WTC11 (cell line): ENCODE results near the gene ARHGAP18. TPM values are rescaled to one million over a fixed set of nuclear protein-coding genes. Genes with fewer than 3 reads are reported as not detected.

Experiments
- ATAC-seq: fragments of 200-7000 bp; cut with Tn5 transposase; 2 replicates; pipeline ENCODE4 v1.10.0; 2021; ENCODE audit warnings: mild to moderate bottlenecking, moderate library complexity
- CTCF ChIA-PET: fragments of 300-600 bp; sonication (Branson Sonifier 250); formaldehyde crosslinking; loops from one replicate; lab custom pipeline; 2021; ENCODE audit warnings: antibody characterized with exemption; lab: Charles Lee
- POLR2A ChIA-PET: fragments of 350-600 bp; sonication (Branson Sonifier 250); formaldehyde crosslinking; loops from one replicate; lab custom pipeline; 2021; ENCODE audit warnings: antibody characterized with exemption; lab: Charles Lee
- DNase-seq: peaks from one replicate; pipeline ENCODE4 v3.0.0; 2021; ENCODE audit warnings: low spot score
- H3K27ac Mint-ChIP-seq: 2 replicates; pipeline ENCODE4 v1.8.0; 2021; ENCODE audit warnings: mixed read lengths
- H3K27me3 Mint-ChIP-seq: 2 replicates; pipeline ENCODE4 v1.8.0; 2021; ENCODE audit warnings: low read depth, mild to moderate bottlenecking, moderate library complexity, mixed read lengths
- H3K36me3 Mint-ChIP-seq: 2 replicates; pipeline ENCODE4 v1.8.0; 2021; ENCODE audit warnings: mixed read lengths
- H3K4me1 Mint-ChIP-seq: 2 replicates; pipeline ENCODE4 v1.8.0; 2022; ENCODE audit warnings: mixed read lengths
- H3K4me3 Mint-ChIP-seq: 2 replicates; pipeline ENCODE4 v1.8.0; 2021; ENCODE audit warnings: mild to moderate bottlenecking, moderate library complexity, mixed read lengths
- H3K9me3 Mint-ChIP-seq: 2 replicates; pipeline ENCODE4 v1.8.0; 2021; ENCODE audit warnings: mixed read lengths
- ARID4B ChIP-seq: sonication (generic); formaldehyde crosslinking; IDR thresholded peaks from 2 replicates; pipeline ENCODE4 v1.8.0; 2023; ENCODE audit warnings: missing genetic modification reagents, mild to moderate bottlenecking, borderline replicate concordance
- CTCF ChIP-seq: fragments of 200-600 bp; IDR thresholded peaks from 2 replicates; pipeline ENCODE4 v1.8.0; 2022; ENCODE audit warnings: antibody characterized with exemption
- E2F1 ChIP-seq: sonication (generic); formaldehyde crosslinking; IDR thresholded peaks from 2 replicates; pipeline ENCODE4 v1.8.0; 2022; ENCODE audit warnings: mild to moderate bottlenecking, missing genetic modification reagents
- EMX1 ChIP-seq: fragments of 250-450 bp; sonication (Bioruptor Pico); IDR thresholded peaks from 2 replicates; pipeline ENCODE4 v1.8.0; 2021; ENCODE audit warnings: mild to moderate bottlenecking
- ERG ChIP-seq: fragments of 250-450 bp; sonication (Bioruptor Pico); IDR thresholded peaks from 2 replicates; pipeline ENCODE4 v1.8.0; 2021; ENCODE audit warnings: mild to moderate bottlenecking
- FOXP1 ChIP-seq: sonication (generic); formaldehyde crosslinking; IDR thresholded peaks from 2 replicates; pipeline ENCODE4 v1.8.0; 2022; ENCODE audit warnings: missing genetic modification reagents, mild to moderate bottlenecking, moderate library complexity, borderline replicate concordance
- IRF1 ChIP-seq: sonication (generic); formaldehyde crosslinking; IDR thresholded peaks from 2 replicates; pipeline ENCODE4 v1.8.0; 2023; ENCODE audit warnings: missing genetic modification reagents
- NFYB ChIP-seq: sonication (generic); formaldehyde crosslinking; conservative IDR thresholded peaks from 2 replicates; pipeline ENCODE4 v1.8.0; 2022; ENCODE audit warnings: low read depth, missing genetic modification reagents
- RELA ChIP-seq: sonication (generic); formaldehyde crosslinking; IDR thresholded peaks from 2 replicates; pipeline ENCODE4 v1.8.1; 2022; ENCODE audit warnings: missing genetic modification reagents, mild to moderate bottlenecking, borderline replicate concordance
- SOX15 ChIP-seq: fragments of 250-450 bp; sonication (Bioruptor Pico); IDR thresholded peaks from 2 replicates; pipeline ENCODE4 v1.9.0; 2021; ENCODE audit warnings: mild to moderate bottlenecking
- TCF7 ChIP-seq: sonication (generic); formaldehyde crosslinking; IDR thresholded peaks from 2 replicates; pipeline ENCODE4 v1.8.0; 2022; ENCODE audit warnings: mild to moderate bottlenecking, low read depth, missing genetic modification reagents, moderate library complexity
- USF1 ChIP-seq: sonication (generic); formaldehyde crosslinking; IDR thresholded peaks from 2 replicates; pipeline ENCODE4 v1.8.0; 2022; ENCODE audit warnings: mild to moderate bottlenecking, missing genetic modification reagents
- ZBTB21 ChIP-seq: sonication (generic); formaldehyde crosslinking; IDR thresholded peaks from 2 replicates; pipeline ENCODE4 v1.8.1; 2023; ENCODE audit warnings: mild to moderate bottlenecking, missing genetic modification reagents, borderline replicate concordance
- ZNF396 ChIP-seq: fragments of 250-450 bp; sonication (Bioruptor Pico); IDR thresholded peaks from 2 replicates; pipeline ENCODE4 v1.8.0; 2021; ENCODE audit warnings: mild to moderate bottlenecking, moderate library complexity, borderline replicate concordance
- ZNF423 ChIP-seq: fragments of 250-450 bp; sonication (Bioruptor Pico); IDR thresholded peaks from 2 replicates; pipeline ENCODE4 v2.1.2; 2022; ENCODE audit warnings: mild to moderate bottlenecking, moderate library complexity
- ZNF671 ChIP-seq: fragments of 250-450 bp; sonication (Bioruptor Pico); IDR thresholded peaks from 2 replicates; pipeline ENCODE4 v1.8.0; 2021; ENCODE audit warnings: mild to moderate bottlenecking
- total RNA-seq: library from RNA; stranded (reverse); gene quantifications from 3 replicates; pipeline ENCODE4 v1.2.3, GENCODE V29; 2021

ARHGAP18 gene
- total RNA-seq, 1 experiment from 2014 or later = 4.6 TPM

GRCh38 chr6:129555206-129555832 lies 154.7 kb downstream of the ARHGAP18 start:
- Mint-ChIP-seq H3K4me1 (0 out of 2 replicates have a peak, but pooled peaks cover 2% of the 10 kb centered on the region), H3K9me3 (no peaks in the 10 kb centered on the region), H3K36me3 (no peaks in the 10 kb centered on the region), H3K27me3 (no peaks in the 10 kb centered on the region), H3K4me3 (no peak overlapping the region), H3K27ac (no peak overlapping the region)
- ChIA-PET POLR2A (no interaction called here), CTCF (interaction anchor here (0.6 kb wide), 1 partner anchor 56 kb away, joined by 3 read pairs; no protein-coding TSS in a partner anchor)
- no peak for TF ChIP-seq SOX15 (CRISPR knock-in tag)
- TF ChIP-seq EMX1 (CRISPR knock-in tag) = no peak
- no peak for TF ChIP-seq USF1 (CRISPR knock-in tag)
- TF ChIP-seq ZBTB21 (CRISPR knock-in tag) = no peak
- TF ChIP-seq IRF1 (CRISPR knock-in tag) = no peak
- ATAC-seq (peak; percentile 48), DNase-seq (no peak)

GRCh38 chr6:129552413-129552812 lies 157.6 kb downstream of the ARHGAP18 start:
- ChIA-PET CTCF (interaction anchor here (0.8 to 1.3 kb wide), 2 partner anchors 53 to 54 kb away, joined by 3 to 4 read pairs; no protein-coding TSS in a partner anchor), POLR2A (no interaction called here)
- Mint-ChIP-seq H3K4me1 (0 out of 2 replicates have a peak, but pooled peaks cover 2% of the 10 kb centered on the region), H3K27me3 (no peaks in the 10 kb centered on the region), H3K36me3 (no peaks in the 10 kb centered on the region), H3K4me3 (no peak overlapping the region), H3K9me3 (no peaks in the 10 kb centered on the region), H3K27ac (no peak overlapping the region)
- TF ChIP-seq IRF1 (CRISPR knock-in tag) (no peak), TCF7 (CRISPR knock-in tag) (no peak), ZNF396 (CRISPR knock-in tag) (no peak), NFYB (CRISPR knock-in tag) (no peak), RELA (no peak), FOXP1 (CRISPR knock-in tag) (no peak), ZNF671 (CRISPR knock-in tag) (no peak), ERG (CRISPR knock-in tag) (no peak), CTCF (no peak)
- ATAC-seq (peak; percentile 61; the same call in 1 of the 2 replicates), DNase-seq (no peak)

- ChIA-PET CTCF (interaction anchor here (1.3 kb wide), 1 partner anchor 53 kb away, joined by 3 read pairs; no protein-coding TSS in a partner anchor), POLR2A (interaction anchor here (0.6 kb wide), 1 partner anchor 46 kb away, joined by 3 read pairs; no protein-coding TSS in a partner anchor)
- ATAC-seq (no peak), DNase-seq (no peak)
- H3K9me3 Mint-ChIP-seq = no peaks in the 10 kb centered on the region
- no peak overlapping the region for H3K4me3 Mint-ChIP-seq
- H3K27me3 Mint-ChIP-seq = no peaks in the 10 kb centered on the region
- H3K27ac Mint-ChIP-seq = no peak overlapping the region
- TF ChIP-seq E2F1 (CRISPR knock-in tag) (no peak), ARID4B (no peak), ZNF423 (no peak)
- no peaks in the 10 kb centered on the region for H3K36me3 Mint-ChIP-seq
- 0 out of 2 replicates have a peak, but pooled peaks cover 2% of the 10 kb centered on the region for H3K4me1 Mint-ChIP-seq
Observed at GRCh38 chr6:129551486-129551885, 158.5 kb downstream of the ARHGAP18 start.
